RWPE2 (cell line): ENCODE measurements around the gene TRAPPC10.

Source experiments
- ATAC-seq: fragments of 200-7000 bp; cut with Tn5 transposase; 3 replicates; pipeline ENCODE4 v1.9.1; 2021; ENCODE audit warnings: low read depth
- DNase-seq: peaks from one replicate; pipeline ENCODE4 v3.0.0-alpha.2; 2020; ENCODE audit warnings: low spot score
- H3K27ac ChIP-seq: fragments of 450-650 bp; 2 replicates; pipeline ENCODE4 v1.5.1; 2017; ENCODE audit warnings: mild to moderate bottlenecking; ENCODE audit not compliant: poor library complexity, severe bottlenecking
- H3K27me3 ChIP-seq: fragments of 250-450 bp; sonication (Bioruptor Pico); 2 replicates; pipeline ENCODE4 v1.5.1; 2021; ENCODE audit warnings: mild to moderate bottlenecking, moderate library complexity; ENCODE audit not compliant: insufficient read depth, poor library complexity, severe bottlenecking
- H3K36me3 ChIP-seq: fragments of 250-450 bp; sonication (Bioruptor Pico); 2 replicates; pipeline ENCODE4 v1.5.1; 2020; ENCODE audit warnings: low read depth, mild to moderate bottlenecking, moderate library complexity
- H3K4me1 ChIP-seq: fragments of 250-450 bp; sonication (Bioruptor Pico); 2 replicates; pipeline ENCODE4 v1.5.1; 2021; ENCODE audit warnings: mild to moderate bottlenecking, moderate library complexity; ENCODE audit not compliant: insufficient read depth, poor library complexity, severe bottlenecking
- H3K4me3 ChIP-seq: fragments of 250-450 bp; sonication (Bioruptor Pico); 2 replicates; pipeline ENCODE4 v1.5.1; 2021; ENCODE audit warnings: mild to moderate bottlenecking, moderate library complexity; ENCODE audit not compliant: severe bottlenecking
- H3K9me3 ChIP-seq: fragments of 250-450 bp; sonication (Bioruptor Pico); 2 replicates; pipeline ENCODE4 v1.5.1; 2021; ENCODE audit warnings: mild to moderate bottlenecking, moderate library complexity; ENCODE audit not compliant: severe bottlenecking
- TF ChIP-seq, protein P1 (sequence below): fragments of 450-650 bp; IDR thresholded peaks from one replicate; pipeline ENCODE4 v1.5.1; 2017; ENCODE audit warnings: mild to moderate bottlenecking, moderate library complexity; ENCODE audit not compliant: poor library complexity, severe bottlenecking

TRAPPC10 gene

DNA sequence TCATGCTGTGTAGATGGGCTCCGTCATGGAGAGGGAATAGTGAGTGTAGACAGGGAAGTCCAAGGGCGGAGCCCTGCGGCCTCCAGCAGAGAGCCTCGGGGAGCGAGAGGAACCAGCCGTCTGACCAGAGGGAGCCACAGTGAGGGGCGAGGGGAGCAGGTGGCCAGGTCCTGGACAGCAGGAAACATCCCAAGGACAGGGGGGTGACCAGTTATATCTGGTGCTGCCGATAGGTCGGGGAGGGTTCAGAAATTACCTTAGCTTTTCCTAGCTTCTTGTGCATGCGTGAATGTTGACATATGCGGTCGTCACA, 46.5 kb downstream of the TRAPPC10 start:
- ATAC-seq (no peak), DNase-seq (no peak)
- TF ChIP-seq, protein P1, sequence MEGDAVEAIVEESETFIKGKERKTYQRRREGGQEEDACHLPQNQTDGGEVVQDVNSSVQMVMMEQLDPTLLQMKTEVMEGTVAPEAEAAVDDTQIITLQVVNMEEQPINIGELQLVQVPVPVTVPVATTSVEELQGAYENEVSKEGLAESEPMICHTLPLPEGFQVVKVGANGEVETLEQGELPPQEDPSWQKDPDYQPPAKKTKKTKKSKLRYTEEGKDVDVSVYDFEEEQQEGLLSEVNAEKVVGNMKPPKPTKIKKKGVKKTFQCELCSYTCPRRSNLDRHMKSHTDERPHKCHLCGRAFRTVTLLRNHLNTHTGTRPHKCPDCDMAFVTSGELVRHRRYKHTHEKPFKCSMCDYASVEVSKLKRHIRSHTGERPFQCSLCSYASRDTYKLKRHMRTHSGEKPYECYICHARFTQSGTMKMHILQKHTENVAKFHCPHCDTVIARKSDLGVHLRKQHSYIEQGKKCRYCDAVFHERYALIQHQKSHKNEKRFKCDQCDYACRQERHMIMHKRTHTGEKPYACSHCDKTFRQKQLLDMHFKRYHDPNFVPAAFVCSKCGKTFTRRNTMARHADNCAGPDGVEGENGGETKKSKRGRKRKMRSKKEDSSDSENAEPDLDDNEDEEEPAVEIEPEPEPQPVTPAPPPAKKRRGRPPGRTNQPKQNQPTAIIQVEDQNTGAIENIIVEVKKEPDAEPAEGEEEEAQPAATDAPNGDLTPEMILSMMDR, result no peak
- Histone ChIP-seq H3K27ac (no peak overlapping the region), H3K27me3 (no peaks in the 10 kb centered on the region), H3K4me3 (no peak overlapping the region), H3K4me1 (no peaks in the 10 kb centered on the region), H3K36me3 (peaks cover 64% of the 10 kb centered on the region), H3K9me3 (no peaks in the 10 kb centered on the region)

DNA sequence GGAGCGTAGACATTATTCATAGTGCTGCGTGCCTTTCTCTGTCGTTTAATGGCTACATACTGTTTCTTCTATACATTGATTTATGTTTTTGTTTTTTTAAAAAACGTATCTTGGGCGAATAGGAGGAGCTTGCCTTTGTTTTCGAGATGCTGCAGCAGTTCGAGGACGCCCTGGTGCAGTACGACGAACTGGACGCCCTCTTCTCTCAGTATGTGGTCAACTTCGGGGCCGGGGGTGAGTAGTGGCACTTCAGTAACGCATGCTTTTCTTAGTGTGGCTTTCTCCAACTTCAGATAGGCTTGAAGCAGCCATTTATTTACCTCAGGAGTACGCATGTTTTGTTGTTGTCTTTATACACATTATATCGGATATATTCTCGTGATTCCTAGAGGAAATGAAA, 46.9 kb downstream of the TRAPPC10 start:
- no peaks in the 10 kb centered on the region for H3K27me3 ChIP-seq
- ATAC-seq (no peak), DNase-seq (no peak)
- H3K4me3 ChIP-seq, result no peak overlapping the region
- peaks cover 66% of the 10 kb centered on the region for H3K36me3 ChIP-seq
- no peak overlapping the region for H3K27ac ChIP-seq
- H3K9me3 ChIP-seq, result no peaks in the 10 kb centered on the region
- H3K4me1 ChIP-seq, result no peaks in the 10 kb centered on the region
- TF ChIP-seq, protein P1, result no peak

DNA sequence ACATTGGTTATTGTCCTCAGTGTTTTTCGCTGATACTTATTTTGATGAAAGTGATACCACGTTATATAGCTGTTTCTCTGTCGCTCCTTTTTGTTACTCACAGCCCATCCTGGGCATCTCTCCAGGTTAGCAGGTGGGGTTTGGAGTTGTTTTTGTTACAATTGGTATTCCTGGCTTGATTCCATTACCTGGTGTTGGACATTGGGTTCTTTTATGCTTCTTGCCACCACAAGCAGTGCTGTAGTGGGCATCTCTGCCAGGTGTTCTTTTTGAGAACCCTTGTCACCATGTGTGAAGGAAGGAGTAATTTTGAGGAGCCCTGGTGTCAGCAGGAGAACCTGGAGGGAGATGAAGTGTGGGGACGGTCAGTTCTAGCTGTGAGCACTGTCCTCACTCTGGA, 47.6 kb downstream of the TRAPPC10 start:
- no peak overlapping the region for H3K27ac ChIP-seq
- no peaks in the 10 kb centered on the region for H3K27me3 ChIP-seq
- H3K4me1 ChIP-seq, result no peaks in the 10 kb centered on the region
- H3K36me3 ChIP-seq, result peaks cover 69% of the 10 kb centered on the region
- no peaks in the 10 kb centered on the region for H3K9me3 ChIP-seq
- no peak overlapping the region for H3K4me3 ChIP-seq
- no peak for ATAC-seq
- no peak for DNase-seq
- TF ChIP-seq, protein P1, result no peak

DNA sequence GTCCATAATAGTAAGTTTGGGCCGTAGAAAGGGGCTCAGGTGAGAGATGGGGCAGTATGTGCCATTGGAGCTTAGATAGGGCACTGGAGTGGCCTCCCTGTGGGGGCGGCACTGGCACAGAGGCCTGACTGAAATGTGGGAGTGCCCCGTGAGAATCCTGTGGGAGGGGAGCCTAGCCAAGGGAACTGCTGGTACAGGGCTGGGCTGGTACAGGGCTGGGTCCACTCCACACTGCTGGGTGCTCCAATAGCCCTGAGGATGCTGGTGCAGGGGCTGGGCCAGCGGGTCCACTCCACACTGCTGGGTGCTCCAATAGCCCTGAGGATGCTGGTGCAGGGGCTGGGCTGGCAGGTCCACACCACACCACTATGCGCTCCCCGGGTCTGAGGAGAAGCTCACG, 50.3 kb downstream of the TRAPPC10 start:
- no peak; the same call in 2 of the 3 replicates for ATAC-seq
- TF ChIP-seq, protein P1, result no peak
- no peak overlapping the region for H3K27ac ChIP-seq
- DNase-seq, result no peak
- H3K36me3 ChIP-seq, result peaks cover 68% of the 10 kb centered on the region
- no peaks in the 10 kb centered on the region for H3K9me3 ChIP-seq
- no peaks in the 10 kb centered on the region for H3K4me1 ChIP-seq
- H3K4me3 ChIP-seq, result no peak overlapping the region
- H3K27me3 ChIP-seq, result no peaks in the 10 kb centered on the region

DNA sequence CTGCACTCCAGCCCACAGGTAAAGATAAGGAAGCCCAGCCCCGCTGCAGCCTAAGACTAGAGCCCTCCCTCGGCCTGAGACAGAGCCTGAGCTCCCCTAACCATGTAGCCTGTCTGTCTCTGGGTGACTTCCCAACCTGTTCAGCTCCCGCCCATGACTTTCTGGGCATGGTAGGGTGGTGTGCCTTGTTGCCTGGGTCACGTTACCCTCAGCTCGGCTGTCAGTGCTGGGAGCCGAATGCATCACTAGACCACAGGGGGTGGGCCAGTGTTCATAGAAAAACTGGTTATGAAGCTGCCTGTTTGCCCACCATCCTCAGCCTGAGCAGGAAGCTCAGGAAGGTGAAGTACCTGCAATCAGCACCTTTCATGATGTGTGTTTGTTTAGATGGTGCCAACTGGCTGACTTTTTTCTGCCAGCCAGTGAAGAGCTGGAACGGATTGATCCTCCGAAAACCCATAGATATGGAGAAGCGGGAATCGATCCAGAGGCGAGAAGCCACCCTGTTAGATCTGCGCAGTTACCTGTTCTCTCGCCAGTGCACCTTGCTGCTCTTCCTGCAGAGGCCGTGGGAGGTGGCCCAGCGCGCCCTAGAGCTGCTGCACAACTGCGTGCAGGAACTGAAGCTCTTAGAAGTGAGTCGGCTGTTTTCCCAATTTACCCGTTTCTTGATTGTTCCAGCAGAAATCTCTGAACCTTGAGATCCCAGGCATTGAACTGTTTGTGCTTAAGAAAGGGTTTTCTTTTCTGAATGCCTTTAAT, 51.2 kb downstream of the TRAPPC10 start:
- H3K36me3 ChIP-seq, result peaks cover 67% of the 10 kb centered on the region
- H3K4me1 ChIP-seq, result no peaks in the 10 kb centered on the region
- no peaks in the 10 kb centered on the region for H3K27me3 ChIP-seq
- no peak overlapping the region for H3K27ac ChIP-seq
- no peak for ATAC-seq
- no peak for DNase-seq
- H3K4me3 ChIP-seq, result no peak overlapping the region
- TF ChIP-seq, protein P1, result no peak
- no peaks in the 10 kb centered on the region for H3K9me3 ChIP-seq
